GM18909 (cell line): ENCODE data around the gene NUDT22.

ENCODE experiments used
- ATAC-seq: cut with Tn5 transposase; IDR thresholded peaks from one replicate; pipeline ENCODE4 v1.9.1; 2021; ENCODE audit warnings: mild to moderate bottlenecking; ENCODE audit not compliant: unreplicated experiment, poor library complexity

NUDT22 gene

GRCh38 chr11:64224891-64225607, 1.0 kb upstream of the NUDT22 start:
- ATAC-seq = no peak

DNA sequence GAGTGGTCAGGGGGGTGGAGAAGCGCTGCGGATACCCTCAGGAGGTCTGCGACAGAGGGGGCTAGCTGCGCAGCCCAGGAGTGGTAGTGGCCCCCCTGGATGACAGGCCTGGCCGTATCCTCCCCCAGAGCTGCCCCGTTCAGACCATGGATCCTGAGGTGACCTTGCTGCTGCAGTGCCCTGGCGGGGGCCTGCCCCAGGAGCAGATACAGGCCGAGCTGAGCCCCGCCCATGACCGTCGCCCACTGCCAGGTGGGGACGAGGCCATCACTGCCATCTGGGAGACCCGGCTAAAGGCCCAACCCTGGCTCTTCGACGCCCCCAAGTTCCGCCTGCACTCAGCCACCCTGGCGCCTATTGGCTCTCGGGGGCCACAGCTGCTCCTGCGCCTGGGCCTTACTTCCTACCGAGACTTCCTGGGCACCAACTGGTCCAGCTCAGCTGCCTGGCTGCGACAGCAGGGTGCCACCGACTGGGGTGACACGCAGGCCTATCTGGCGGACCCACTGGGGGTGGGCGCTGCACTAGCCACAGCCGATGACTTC, 505 bp downstream of the NUDT22 start:
- ATAC-seq = peak; percentile 25

GRCh38 chr11:64227405-64227956, 1.4 kb downstream of the NUDT22 start:
- no peak for ATAC-seq

DNA sequence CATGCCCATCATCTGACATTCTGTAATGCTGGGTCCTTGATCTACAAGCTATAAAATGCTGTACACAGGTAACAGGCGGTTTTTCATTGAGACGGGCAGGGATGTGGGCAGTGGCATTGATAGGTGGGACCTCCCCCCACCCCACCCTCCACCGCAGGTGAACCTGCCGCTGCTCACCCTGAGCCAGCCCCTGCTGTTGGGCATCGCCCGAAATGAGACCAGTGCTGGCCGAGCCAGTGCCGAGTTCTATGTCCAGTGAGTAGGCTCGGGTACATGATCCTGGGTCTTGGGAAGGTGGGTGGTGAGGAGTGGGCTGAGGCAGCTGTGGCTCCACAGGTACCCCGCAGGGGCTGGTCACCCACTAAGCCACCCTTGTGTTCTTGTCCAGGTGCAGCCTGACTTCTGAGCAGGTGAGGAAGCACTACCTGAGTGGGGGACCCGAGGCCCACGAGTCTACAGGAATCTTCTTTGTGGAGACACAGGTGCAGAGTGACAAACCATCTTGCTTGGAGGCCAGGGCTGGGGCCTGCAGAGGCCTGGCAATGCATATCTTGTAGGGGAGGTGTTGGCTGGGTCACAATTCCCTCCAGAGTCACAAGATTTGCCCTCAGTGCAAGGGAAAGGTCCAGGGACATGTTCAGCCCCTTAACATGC, 3.1 kb downstream of the NUDT22 start:
- no peak for ATAC-seq

- ATAC-seq = no peak
Observed at GRCh38 chr11:64229744-64230170, 3.7 kb downstream of the NUDT22 start.

- peak; percentile 49 for ATAC-seq
Observed at GRCh38 chr11:64230171-64230984, 4.3 kb downstream of the NUDT22 start, which contains the start of gene DNAJC4. DNAJC4 (plus strand) TSS chr11:64230548; CDS start chr11:64230855, 307 bp downstream.

DNA sequence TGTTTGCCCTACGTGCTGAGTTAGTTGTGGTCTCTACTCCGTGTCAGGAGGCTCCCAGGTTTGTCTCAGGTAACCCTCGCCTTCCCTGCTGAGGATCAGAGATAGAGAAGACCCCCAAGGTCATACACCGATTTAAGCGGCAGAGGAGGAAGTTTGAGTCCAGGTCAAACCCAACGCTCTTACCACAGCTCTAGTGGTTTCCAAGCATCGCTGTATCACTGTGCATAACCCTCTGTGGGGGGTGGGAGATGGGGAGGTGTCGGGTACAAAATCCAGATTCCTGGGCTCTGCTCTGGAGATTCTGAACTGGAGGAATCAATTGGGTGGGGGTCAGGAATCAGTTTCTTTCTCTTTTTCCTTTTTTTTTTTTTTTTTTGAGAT, 4.9 kb downstream of the NUDT22 start:
- no peak for ATAC-seq

DNA sequence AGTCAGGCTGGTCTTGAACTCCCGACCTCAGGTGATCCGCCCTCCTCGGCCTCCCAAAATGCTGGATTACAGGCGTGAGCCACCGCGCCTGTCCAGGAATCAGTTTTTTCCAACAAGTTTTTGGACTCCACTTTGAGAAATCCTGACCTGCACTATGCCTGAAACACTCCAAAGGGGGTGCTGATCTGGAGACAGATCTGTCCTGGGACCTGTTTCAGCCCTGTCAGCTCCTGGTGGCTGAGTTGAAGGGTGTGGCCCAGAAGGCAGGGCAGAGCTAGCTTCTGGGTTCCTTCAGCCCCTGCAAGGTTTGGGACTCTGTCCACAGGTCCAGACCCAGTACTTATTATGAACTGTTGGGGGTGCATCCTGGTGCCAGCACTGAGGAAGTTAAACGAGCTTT, 5.5 kb downstream of the NUDT22 start:
- no peak for ATAC-seq

- ATAC-seq = no peak
Observed at GRCh38 chr11:64232182-64232966, 6.3 kb downstream of the NUDT22 start.

DNA sequence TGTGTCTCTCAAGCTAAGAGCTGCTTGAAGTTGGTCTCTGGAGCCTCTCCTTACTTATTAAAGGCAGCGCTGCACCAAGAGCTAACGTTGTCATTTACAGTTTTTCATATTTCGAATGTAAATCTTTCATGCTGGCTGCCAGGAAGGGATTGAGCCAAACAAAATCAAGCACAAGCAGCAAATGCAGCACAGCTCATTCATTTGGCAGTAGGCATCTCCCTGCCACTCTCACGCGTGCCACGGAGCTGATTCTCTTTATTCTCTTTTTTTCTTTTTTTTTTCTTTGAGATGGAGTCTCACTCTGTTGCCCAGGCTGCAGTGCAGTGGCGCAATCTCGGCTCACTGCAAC, 6.9 kb downstream of the NUDT22 start:
- no peak for ATAC-seq

DNA sequence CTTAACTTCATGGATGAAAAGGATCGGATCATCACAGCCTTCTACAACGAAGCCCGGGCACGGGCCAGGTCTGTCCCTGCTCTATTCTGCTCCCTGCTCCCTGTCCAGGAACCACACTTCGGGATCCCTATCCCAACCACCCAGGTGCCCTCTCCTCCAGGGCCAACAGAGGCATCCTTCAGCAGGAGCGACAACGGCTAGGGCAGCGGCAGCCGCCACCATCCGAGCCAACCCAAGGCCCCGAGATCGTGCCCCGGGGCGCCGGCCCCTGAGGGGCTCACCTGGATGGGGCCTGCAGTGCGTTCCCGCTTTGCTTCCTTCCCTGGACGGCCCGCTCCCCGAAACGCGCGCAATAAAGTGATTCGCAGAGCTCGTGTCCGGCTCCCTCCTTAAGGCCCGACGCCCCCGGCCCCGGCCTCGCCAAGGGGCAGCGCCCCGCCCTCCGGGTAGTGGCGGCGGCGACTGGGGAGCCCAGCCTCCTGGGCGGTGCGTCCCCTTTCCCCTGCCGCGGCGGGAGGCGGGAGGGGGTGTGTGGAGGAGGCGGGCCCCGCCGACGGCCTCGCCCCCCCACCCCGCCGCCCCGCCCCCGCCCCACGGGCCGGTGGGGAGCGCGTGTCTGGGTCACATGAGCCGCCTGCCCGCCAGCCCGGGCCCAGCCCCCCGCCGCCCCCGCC, 8.0 kb downstream of the NUDT22 start, which contains the start of gene VEGFB:
Gene VEGFB, plus strand, starts transcription at position 672 of the 674 bp plus-strand sequence. CDS start 250 bp downstream, outside the sequence.
- peak; percentile 41 for ATAC-seq

GRCh38 chr11:64234647-64235379, 8.7 kb downstream of the NUDT22 start:
- peak; percentile 23 for ATAC-seq

DNA sequence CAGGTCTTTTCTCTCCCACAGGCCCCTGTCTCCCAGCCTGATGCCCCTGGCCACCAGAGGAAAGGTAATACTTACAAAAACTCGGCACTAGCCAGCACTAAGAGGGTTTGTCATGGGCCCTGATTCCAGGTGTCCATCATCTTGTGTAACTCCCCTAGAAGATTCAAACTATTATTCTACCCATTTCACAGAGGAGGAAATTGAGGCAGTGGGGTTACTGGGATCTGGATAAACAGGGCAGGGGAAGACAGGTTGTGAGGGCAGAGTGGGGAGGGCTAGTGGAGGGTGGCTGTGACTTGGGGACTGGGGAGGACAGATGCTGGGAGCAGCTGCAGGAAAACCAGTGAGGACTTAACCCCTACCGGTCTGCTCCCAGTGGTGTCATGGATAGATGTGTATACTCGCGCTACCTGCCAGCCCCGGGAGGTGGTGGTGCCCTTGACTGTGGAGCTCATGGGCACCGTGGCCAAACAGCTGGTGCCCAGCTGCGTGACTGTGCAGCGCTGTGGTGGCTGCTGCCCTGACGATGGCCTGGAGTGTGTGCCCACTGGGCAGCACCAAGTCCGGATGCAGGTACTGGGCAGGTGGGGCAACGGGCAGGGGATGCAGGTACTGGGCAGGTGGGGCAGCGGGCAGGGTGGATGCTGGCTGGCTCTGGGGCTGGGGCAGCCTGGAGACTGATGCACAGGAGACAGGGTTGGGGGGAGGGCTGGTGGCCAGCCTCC, 9.5 kb downstream of the NUDT22 start:
- ATAC-seq = no peak

DNA sequence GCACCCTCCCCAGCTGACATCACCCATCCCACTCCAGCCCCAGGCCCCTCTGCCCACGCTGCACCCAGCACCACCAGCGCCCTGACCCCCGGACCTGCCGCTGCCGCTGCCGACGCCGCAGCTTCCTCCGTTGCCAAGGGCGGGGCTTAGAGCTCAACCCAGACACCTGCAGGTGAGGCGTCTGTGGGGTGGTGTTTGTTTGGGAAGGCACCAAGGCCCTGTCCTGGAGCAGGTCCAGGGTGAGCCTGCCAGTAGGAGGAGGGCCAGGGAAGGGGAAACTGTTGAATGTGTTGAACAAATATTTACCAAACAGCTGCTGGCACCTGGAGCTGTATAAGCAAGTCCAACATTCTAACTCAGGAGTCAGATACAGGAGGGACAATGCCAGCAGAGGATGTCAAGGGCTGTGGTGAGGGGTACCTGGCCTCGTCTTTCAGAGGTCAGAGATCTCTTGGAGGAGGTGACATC, 11.4 kb downstream of the NUDT22 start:
- ATAC-seq = no peak

- no peak for ATAC-seq
Observed at GRCh38 chr11:64238076-64238475, 12.0 kb downstream of the NUDT22 start.

GRCh38 chr11:64238999-64239398, 12.9 kb downstream of the NUDT22 start:
- ATAC-seq = no peak

DNA sequence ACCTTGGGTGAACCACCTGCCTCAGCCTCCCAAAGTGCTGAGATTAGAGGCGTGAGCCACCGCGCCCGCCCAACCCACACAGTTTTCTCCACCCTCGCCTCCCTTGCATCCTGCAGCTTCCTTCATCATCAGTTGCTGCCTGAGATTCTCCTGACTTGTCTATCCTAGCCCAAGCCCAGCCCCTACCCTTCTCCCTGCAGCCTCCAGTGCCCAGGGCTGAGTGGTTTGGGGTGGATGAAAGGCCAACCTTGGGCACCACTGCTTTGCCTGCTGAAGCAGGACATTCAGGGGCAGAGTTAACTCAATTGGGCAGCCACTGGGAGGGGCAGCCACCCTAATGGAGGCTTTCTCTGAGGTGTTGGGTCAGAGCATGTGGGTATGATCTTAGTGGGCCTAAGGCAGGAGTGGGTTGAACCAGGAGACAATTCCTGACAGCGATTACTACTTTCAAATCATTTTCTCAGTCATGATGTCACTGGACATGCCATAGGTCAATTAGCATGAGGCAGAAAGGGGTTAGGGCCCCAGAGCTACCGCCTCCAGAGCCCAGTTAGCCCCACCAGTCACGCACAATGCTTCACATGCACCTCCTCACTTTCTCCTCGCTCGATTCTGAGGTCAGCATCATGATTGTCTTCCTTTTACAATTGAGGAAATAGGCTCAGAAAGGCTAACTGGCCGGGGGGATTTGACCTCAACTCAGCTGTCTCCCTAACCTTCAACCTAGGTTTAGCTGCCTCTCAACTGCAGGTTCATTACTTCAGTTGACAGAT, 13.8 kb downstream of the NUDT22 start:
- ATAC-seq = no peak
